Stimulated activated CD8-positive, alpha-beta memory T cell treated with anti-CD3 and anti-CD28 coated beads, Interleukin-4, amount 100 ng/mL, for 4 hours (primary cell): Measurements from ENCODE around the gene SULT2A1.
"Not testable (repeated sequence)": the region's sequence is repeated elsewhere in the genome, so short reads cannot be mapped to it uniquely, and the experiment has no call there.

Experiments used
- DNase-seq, 2 donors: peaks; one replicate each; pipeline ENCODE4 v3.0.0-alpha.2; 2020; ENCODE audit warnings: low read depth in 2 of 2, low spot score in 1 of 2

SULT2A1 gene

DNA sequence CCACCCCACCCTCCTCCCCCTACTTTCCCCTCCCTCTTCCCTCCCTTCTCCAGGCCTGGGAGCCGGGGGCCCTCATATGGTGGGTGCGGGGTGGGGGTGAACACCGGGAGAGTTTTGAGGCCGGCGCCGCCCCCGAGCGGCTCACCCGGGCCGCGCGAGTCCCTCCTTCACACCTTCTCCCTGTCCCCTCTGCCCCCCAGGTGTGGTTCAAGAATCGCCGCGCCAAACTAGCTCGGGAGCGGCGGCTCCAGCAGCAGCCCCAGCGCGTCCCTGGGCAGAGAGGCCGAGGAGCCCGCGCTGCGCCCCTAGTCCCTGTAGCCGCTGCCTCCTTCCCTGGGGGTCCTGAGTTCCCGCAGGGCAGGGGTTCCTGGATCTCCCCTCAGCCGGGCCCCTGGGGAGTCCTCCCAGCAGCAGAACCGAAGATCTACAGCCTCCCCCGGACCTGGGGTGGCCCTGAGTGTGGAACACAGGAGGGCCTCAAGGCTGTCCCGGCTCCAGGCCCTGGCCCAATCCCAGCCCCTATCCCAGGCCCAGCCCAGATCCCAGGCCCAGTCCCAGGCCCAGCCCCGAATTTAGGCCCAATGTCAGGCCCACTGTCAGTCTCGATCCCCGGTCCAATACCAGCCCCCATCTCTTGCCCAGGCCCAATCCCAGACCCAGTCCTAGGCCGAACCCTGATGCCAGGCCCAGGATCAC lies 25.4 kb downstream of the SULT2A1 start:
- no peak for DNase-seq

- DNase-seq = not testable (repeated sequence)
Observed at GRCh38 chr19:47859838-47860237, 26.3 kb downstream of the SULT2A1 start.

GRCh38 chr19:47858646-47859285 lies 27.3 kb downstream of the SULT2A1 start, which contains the start of gene TPRX2:
TPRX2 (plus strand) TSS chr19:47859235; CDS start chr19:47859247, 12 bp downstream.
- DNase-seq = not testable (repeated sequence)

DNA sequence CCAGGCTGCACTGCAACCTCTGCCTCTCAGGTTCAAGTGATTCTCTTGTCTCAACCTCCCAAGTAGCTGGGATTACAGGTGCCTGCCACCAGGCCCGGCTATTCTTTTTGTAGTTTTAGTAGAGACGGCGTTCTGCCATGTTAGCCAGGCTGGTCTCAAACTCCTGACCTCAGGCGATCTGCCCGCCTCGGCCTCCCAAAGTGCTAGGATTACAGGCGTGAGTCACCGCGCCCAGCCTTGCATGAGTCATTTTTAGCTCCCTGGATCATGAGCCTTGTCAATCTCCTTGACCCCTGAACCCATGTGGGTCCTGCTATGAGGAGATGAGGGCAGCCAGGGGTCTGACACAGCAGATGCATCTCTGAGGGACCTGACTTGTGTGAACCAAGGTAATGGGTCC lies 27.9 kb downstream of the SULT2A1 start:
- not testable (repeated sequence) for DNase-seq

DNA sequence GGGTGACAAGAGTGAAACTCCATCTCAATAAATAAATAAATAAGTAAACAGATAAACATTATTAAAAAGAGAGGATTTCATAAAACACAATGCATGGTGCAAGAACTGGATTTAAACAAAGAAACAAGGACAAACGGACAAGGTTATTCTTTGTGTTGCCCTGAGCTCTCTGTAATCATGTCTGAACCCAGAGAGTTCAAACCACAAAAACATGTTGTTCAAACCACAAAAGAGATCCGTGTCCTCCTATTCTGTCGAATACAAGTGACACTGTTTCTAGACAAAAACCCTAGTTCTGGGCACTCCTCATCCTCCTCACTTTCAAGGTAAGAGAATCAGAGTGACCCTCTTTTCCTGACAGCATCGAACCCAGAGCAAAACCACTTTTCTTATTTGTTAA lies 31.7 kb downstream of the SULT2A1 start:
- no peak for DNase-seq

- DNase-seq = no peak
Observed at GRCh38 chr19:47853003-47853402, 33.1 kb downstream of the SULT2A1 start.

- DNase-seq = no peak
Observed at GRCh38 chr19:47848823-47849473, 37.2 kb downstream of the SULT2A1 start.

DNA sequence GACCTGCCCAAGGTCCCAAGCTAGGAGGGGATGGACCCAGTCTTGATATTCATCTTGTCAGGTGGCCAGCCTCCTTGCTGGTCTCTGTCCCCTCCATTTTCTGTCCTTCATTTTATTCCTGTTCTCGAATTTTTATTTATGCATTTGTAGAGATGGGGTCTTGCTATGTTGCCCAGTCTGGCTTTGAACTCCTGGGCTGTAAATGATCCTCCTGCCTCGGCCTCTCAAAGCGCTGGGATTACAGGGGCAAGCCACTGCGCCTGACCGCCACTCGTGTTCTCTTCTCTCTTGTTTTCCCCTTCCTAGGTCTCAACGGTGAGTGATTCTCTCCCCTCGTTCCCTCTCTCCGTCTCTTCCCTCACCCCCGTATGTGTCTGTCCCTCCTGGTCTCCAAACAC lies 37.7 kb downstream of the SULT2A1 start:
- no peak for DNase-seq

GRCh38 chr19:47842941-47843340 lies 43.2 kb downstream of the SULT2A1 start:
- DNase-seq = no peak

DNA sequence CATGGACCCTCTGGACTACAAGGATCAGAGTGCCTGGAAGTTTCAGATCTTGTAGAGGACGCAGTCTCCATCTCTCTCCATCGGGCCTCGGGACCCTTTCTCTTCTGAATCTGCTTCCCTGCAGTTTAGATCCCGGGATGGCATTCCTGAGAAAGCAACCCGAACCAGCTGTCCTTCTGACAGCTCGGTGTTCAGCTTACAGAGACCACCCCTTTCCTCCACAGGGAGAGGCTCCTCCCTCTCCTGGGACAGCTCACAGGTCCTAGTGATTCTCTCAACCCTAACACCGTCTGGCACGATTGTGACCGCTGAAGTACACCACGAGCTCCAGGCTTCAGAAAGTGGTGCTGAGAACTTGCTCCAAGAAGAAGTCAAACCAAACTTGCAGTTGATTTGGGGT lies 46.2 kb downstream of the SULT2A1 start:
- no peak for DNase-seq

GRCh38 chr19:47839411-47839810 lies 46.7 kb downstream of the SULT2A1 start:
- DNase-seq = no peak

DNA sequence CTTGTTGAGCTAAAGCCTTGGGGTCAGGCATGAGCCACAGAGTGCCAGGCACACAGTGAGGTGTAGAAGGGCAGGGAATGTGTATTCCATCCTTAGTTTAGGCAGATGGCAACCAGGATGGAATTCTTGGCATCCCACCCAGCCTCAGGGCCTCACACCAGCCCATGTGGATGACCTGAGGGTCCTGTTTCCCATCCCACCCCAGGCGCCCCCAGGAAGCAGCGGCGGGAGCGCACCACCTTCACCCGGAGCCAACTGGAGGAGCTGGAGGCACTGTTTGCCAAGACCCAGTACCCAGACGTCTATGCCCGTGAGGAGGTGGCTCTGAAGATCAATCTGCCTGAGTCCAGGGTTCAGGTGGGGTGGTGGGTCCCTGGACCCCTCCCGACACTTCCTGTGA lies 50.1 kb downstream of the SULT2A1 start:
- no peak for DNase-seq

- DNase-seq = no peak
Observed at GRCh38 chr19:47832723-47833122, 53.4 kb downstream of the SULT2A1 start.

DNA sequence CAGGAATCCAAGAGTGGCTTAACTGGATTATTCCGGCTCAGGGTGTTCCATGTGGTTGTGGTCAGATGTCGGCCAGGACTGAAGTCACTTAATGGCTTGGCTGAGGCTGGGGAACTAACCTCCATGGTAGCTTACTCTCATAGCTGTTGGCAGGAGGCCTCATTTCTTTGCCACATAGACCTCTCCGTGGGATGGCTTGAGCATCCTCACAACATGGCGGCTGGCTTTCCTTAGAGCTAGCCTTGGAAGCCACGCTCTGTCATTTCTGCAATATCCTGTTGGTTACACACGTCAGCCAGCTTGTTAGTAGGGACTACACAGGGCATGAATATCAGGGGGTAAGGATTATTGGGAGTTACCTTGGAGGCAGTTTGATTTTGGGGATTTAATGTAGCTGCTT lies 59.3 kb downstream of the SULT2A1 start:
- DNase-seq = no peak

GRCh38 chr19:47824396-47824795 lies 61.7 kb downstream of the SULT2A1 start:
- DNase-seq = no peak

DNA sequence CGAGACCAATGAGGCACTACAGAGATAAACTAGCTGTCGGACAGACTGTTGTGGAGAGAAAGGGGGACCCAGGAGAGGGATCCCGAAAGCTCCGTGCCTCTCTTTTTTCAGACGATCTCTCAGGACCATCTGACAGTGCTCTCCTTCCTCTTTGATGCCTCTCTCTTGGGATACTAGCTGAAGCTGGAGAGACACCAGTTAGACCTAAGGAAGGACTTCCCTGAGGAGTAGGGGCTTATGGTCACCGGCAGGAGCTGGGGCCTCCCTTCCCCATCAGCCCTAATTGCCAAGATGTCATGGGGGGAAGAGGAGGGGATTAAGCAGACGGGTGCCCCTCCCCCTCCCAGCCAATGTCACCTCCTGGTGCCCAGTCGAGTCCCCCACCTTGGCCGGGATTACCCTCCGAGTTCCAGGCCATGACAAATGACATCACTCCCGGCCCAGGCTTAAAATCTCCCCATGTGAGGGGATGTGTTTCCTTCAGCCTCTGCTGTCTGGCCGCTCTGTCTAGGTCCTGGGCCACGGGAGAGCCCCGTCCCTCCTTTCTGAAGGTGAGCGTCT lies 64.6 kb downstream of the SULT2A1 start, which contains the start of gene CRX:
Gene CRX (plus strand): TSS at position 478 of the 561 bp plus-strand sequence. CDS start 12,507 bp downstream, outside the sequence.
- DNase-seq = no peak
